HG03571 (cell line): ENCODE results near the gene PLSCR2.
"Not testable (repeated sequence)": the region's sequence is repeated elsewhere in the genome, so short reads cannot be mapped to it uniquely, and the experiment has no call there.

Source experiments
- ATAC-seq: cut with Tn5 transposase; IDR thresholded peaks from one replicate; pipeline ENCODE4 v1.9.1; 2021; ENCODE audit not compliant: unreplicated experiment

PLSCR2 gene

GRCh38 chr3:146421819-146422759 lies 47.3 kb downstream of the PLSCR2 start:
- no peak for ATAC-seq

GRCh38 chr3:146416366-146416765 lies 53.0 kb downstream of the PLSCR2 start:
- ATAC-seq, result no peak

GRCh38 chr3:146414010-146414409 lies 55.4 kb downstream of the PLSCR2 start:
- ATAC-seq, result no peak

GRCh38 chr3:146412711-146413110 lies 56.6 kb downstream of the PLSCR2 start:
- not testable (repeated sequence) for ATAC-seq

GRCh38 chr3:146407956-146408355 lies 61.4 kb downstream of the PLSCR2 start:
- ATAC-seq, result no peak

GRCh38 chr3:146404436-146404835 lies 64.9 kb downstream of the PLSCR2 start:
- ATAC-seq, result no peak

GRCh38 chr3:146403792-146404191 lies 65.6 kb downstream of the PLSCR2 start:
- ATAC-seq, result no peak

- no peak for ATAC-seq
These were observed 72.6 kb downstream of the PLSCR2 start for GRCh38 chr3:146396792-146397191.

GRCh38 chr3:146395164-146395563 lies 74.2 kb downstream of the PLSCR2 start:
- ATAC-seq, result no peak

- ATAC-seq, result no peak
These were observed 78.4 kb downstream of the PLSCR2 start for GRCh38 chr3:146390957-146391356.

GRCh38 chr3:146390006-146390772 lies 79.2 kb downstream of the PLSCR2 start:
- ATAC-seq, result no peak

- no peak for ATAC-seq
These were observed 81.8 kb downstream of the PLSCR2 start for GRCh38 chr3:146387566-146387965.

GRCh38 chr3:146386936-146387335 lies 82.4 kb downstream of the PLSCR2 start:
- ATAC-seq, result no peak

GRCh38 chr3:146384786-146385185 lies 84.6 kb downstream of the PLSCR2 start:
- ATAC-seq, result no peak
